Measurements from ENCODE around the gene SLC29A2. TPM values are rescaled to one million over a fixed set of nuclear protein-coding genes. Genes with fewer than 3 reads are reported as not detected.

The SLC29A2 gene
- total RNA-seq, 4 donors from 2014 or later: 7.5 to 32.4 (median 14.4) TPM

DNA sequence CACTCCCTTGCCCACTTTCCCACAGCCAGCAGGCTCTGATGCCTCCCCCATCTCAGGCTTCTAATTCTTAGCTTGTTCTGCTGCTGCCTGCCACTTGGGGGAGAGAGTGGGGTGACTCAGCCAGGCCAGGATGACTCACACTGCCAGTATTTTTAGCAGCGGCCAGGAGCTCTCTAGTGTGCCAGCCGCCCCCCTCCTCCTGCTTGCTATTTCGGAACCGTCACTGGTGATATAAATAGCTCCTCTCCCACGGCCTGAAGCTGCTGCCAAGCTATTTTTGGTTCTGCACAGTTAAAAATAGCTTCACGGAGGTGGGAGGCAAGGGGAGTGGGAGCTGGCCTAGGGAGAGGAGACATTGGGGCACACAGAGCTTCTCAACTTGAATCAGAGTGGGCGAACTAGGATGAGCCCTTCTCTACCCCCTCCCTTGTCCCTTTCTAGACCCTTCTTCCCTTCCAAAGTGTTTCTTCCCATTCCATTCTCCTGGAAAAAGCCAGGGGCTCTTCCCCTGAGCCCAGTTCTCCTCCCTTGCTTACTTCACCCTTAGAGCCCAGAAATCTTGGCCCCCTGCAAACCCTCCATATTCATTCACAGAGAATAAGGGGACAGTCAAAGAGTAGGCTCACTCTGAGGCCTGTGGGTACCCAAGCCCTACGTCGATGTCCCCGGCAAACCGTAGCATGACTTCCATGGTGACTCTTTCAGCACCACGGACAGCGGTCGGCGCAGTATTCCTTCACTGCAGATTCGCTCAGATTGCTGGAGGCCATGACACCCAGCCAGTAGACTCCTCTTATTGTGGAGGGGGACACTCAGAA is 46.8 kb upstream of the SLC29A2 start:
- intact Hi-C loops (cut with DNase I; ENCODE audit: low total_unique reads): no loop called here

DNA sequence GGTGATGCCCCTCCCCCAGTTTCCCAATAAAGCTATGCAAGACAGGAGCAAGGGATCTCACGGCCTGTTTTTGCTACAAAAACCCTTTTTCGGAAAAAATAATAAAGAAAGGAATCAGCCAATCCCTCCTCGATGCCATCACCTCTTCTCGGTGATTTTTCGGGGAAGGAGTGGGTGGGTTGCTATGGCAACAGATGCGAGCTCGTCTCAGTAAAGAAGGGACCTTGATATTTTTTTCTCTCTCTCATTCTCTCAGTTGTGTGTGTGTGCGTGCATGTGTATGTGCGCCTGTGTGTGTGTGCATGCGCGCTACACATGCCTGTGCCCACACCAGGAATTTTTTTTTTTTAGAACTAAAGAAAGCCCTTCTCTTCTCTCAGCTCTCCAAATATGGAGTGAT is 45.4 kb upstream of the SLC29A2 start:
- peaks cover 31% of the 10 kb centered on the region for H3K27me3 ChIP-seq

More for the DNA sequence above, 46.8 kb upstream of the SLC29A2 start:
- Histone ChIP-seq H3K27me3 (peaks cover 31% of the 10 kb centered on the region), H3K4me1 (peaks cover 0 to 35% (median 3%) of the 10 kb centered on the region in 4 donors), H3K9me3 (no peaks in the 10 kb centered on the region), H3K36me3 (no peaks in the 10 kb centered on the region), H3K4me3 (no peak overlapping the region), H3K27ac (peak overlapping the region in 3 of 4 donors; percentile 53 to 55 (median 55))
- 7 to 13% methylated on average over 7 to 16 of the region's 16 CpGs for WGBS, 2 donors (ENCODE audit: low coverage in 1 of 2)
- peak; percentile 56 for DNase-seq
- in situ Hi-C loops (cut with MboI; ENCODE audit: low pct_ligation_motif_present in 1 of 4, low pct_unique_long_range_greater_than_20kb in 1 of 4, low sequenced_read_pairs in 3 of 4): loop anchor here in 1 of 4 donors (25.0 kb wide), 1 partner anchor 419 kb away; the partner anchor contains the start of gene RCE1
- TF ChIP-seq, protein P1, sequence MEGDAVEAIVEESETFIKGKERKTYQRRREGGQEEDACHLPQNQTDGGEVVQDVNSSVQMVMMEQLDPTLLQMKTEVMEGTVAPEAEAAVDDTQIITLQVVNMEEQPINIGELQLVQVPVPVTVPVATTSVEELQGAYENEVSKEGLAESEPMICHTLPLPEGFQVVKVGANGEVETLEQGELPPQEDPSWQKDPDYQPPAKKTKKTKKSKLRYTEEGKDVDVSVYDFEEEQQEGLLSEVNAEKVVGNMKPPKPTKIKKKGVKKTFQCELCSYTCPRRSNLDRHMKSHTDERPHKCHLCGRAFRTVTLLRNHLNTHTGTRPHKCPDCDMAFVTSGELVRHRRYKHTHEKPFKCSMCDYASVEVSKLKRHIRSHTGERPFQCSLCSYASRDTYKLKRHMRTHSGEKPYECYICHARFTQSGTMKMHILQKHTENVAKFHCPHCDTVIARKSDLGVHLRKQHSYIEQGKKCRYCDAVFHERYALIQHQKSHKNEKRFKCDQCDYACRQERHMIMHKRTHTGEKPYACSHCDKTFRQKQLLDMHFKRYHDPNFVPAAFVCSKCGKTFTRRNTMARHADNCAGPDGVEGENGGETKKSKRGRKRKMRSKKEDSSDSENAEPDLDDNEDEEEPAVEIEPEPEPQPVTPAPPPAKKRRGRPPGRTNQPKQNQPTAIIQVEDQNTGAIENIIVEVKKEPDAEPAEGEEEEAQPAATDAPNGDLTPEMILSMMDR (IDR thresholded peaks at IDR 0.05): peak in 4 of 5 experiments; percentile 13 to 32 (median 24)
- TF ChIP-seq EP300 (IDR thresholded peaks at IDR 0.05; ENCODE audit: low read depth) (peak; percentile 41), POLR2AphosphoS5 (IDR thresholded peaks at IDR 0.05) (peak; percentile 27 to 62 (median 40)), POLR2A (IDR thresholded peaks at IDR 0.05) (no peak)

DNA sequence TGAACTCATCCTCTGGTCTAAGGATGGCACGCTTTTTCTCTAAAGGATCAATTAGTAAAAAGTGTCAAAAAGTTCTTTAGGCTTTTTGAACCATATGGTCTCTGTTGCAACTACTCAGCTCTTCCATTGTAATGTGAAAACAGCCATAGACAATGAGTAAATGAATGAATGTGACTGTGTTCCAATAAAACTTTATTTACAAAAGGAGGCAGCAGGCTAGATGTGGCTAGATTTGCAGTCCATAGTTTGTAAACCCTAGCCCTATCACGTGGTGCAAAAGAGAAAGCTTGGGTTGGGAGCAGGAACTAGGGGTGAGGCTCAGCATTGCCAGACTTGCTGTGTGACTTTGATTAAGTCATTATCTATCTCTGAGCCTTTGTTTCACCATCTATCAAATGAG is 43.9 kb upstream of the SLC29A2 start:
- 43 to 50% methylated on average over 1 to 2 of the region's 2 CpGs for WGBS, 2 donors (ENCODE audit: low coverage in 1 of 2)
- no peaks in the 10 kb centered on the region for H3K9me3 ChIP-seq
- intact Hi-C loops (cut with DNase I; ENCODE audit: low total_unique reads) (no loop called here), in situ Hi-C loops (cut with MboI; ENCODE audit: low pct_ligation_motif_present in 1 of 4, low pct_unique_long_range_greater_than_20kb in 1 of 4, low sequenced_read_pairs in 3 of 4) (loop anchor here in 1 of 4 donors (25.0 kb wide), 1 partner anchor 422 kb away; the partner anchor contains the start of gene RCE1)
- H3K27ac ChIP-seq: no peak overlapping the region
- H3K36me3 ChIP-seq: no peaks in the 10 kb centered on the region
- peaks cover 0 to 25% (median 4%) of the 10 kb centered on the region in 4 donors for H3K4me1 ChIP-seq
- H3K27me3 ChIP-seq: peaks cover 31% of the 10 kb centered on the region
- DNase-seq: no peak
- TF ChIP-seq POLR2AphosphoS5 (IDR thresholded peaks at IDR 0.05): no peak
- TF ChIP-seq, protein P1 (IDR thresholded peaks at IDR 0.05): no peak
- TF ChIP-seq EP300 (IDR thresholded peaks at IDR 0.05; ENCODE audit: low read depth): no peak
- TF ChIP-seq POLR2A (IDR thresholded peaks at IDR 0.05): no peak
- no peak overlapping the region for H3K4me3 ChIP-seq

More for the DNA sequence above, 45.4 kb upstream of the SLC29A2 start:
- Histone ChIP-seq H3K36me3 (no peaks in the 10 kb centered on the region), H3K27ac (peak overlapping the region in 1 of 4 donors; percentile 17), H3K9me3 (no peaks in the 10 kb centered on the region), H3K4me3 (no peak overlapping the region), H3K4me1 (peaks cover 0 to 35% (median 6%) of the 10 kb centered on the region in 4 donors)
- in situ Hi-C loops (cut with MboI; ENCODE audit: low pct_ligation_motif_present in 1 of 4, low pct_unique_long_range_greater_than_20kb in 1 of 4, low sequenced_read_pairs in 3 of 4) (loop anchor here in 1 of 4 donors (25.0 kb wide), 1 partner anchor 420 kb away; the partner anchor contains the start of gene RCE1), intact Hi-C loops (cut with DNase I; ENCODE audit: low total_unique reads) (no loop called here)
- DNase-seq: no peak
- TF ChIP-seq, protein P1 (IDR thresholded peaks at IDR 0.05): no peak
- TF ChIP-seq POLR2AphosphoS5 (IDR thresholded peaks at IDR 0.05) (no peak), POLR2A (IDR thresholded peaks at IDR 0.05) (no peak), EP300 (IDR thresholded peaks at IDR 0.05; ENCODE audit: low read depth) (no peak)
- WGBS, 2 donors (ENCODE audit: low coverage in 1 of 2): 33 to 66% methylated on average over 1 to 11 of the region's 11 CpGs

Measured in transverse colon (tissue), 4 donors.